HepG2 (cell line): ENCODE results near the gene IPP. TPM values are rescaled to one million over a fixed set of nuclear protein-coding genes. Genes with fewer than 3 reads are reported as not detected.

Source experiments
- ELF3 ChIP-seq: IDR thresholded peaks from 2 replicates; pipeline ENCODE4 v1.6.1; 2016; ENCODE audit warnings: missing genetic modification reagents, missing compliant biosample characterization
- GFI1 ChIP-seq: sonication (generic); formaldehyde crosslinking; IDR thresholded peaks from 2 replicates; pipeline ENCODE4 v1.5.0; 2020; ENCODE audit warnings: missing genetic modification reagents, mild to moderate bottlenecking, borderline replicate concordance
- IKZF1 ChIP-seq: fragments of 450-650 bp; IDR thresholded peaks from 2 replicates; pipeline ENCODE4 v1.7.1; 2016
- MED8 ChIP-seq: sonication (generic); formaldehyde crosslinking; IDR thresholded peaks from 2 replicates; pipeline ENCODE4 v1.8.1; 2023; ENCODE audit warnings: mild to moderate bottlenecking, missing genetic modification reagents; ENCODE audit not compliant: insufficient replicate concordance
- NFATC3 ChIP-seq: sonication (generic); formaldehyde crosslinking; IDR thresholded peaks from 2 replicates; pipeline ENCODE4 v1.5.1; 2020; ENCODE audit warnings: mild to moderate bottlenecking, missing genetic modification reagents
- RBM39 ChIP-seq: fragments of 200-400 bp; formaldehyde crosslinking; IDR thresholded peaks from one replicate; pipeline ENCODE4 v1.6.1; 2018; ENCODE audit warnings: antibody characterized with exemption, mild to moderate bottlenecking, low read depth, low read length; ENCODE audit not compliant: poor library complexity, severe bottlenecking
- SATB2 ChIP-seq: sonication (generic); formaldehyde crosslinking; IDR thresholded peaks from 2 replicates; pipeline ENCODE4 v1.5.0; 2020; ENCODE audit warnings: missing genetic modification reagents
- SNAI1 ChIP-seq: sonication (generic); formaldehyde crosslinking; IDR thresholded peaks from 2 replicates; pipeline ENCODE4 v1.5.0; 2020; ENCODE audit warnings: mild to moderate bottlenecking, missing genetic modification reagents, borderline replicate concordance
- SRSF9 ChIP-seq: fragments of 200-400 bp; formaldehyde crosslinking; IDR thresholded peaks from 2 replicates; pipeline ENCODE4 v1.6.1; 2018; ENCODE audit warnings: borderline replicate concordance, mild to moderate bottlenecking, low read depth, low read length; ENCODE audit not compliant: insufficient read depth, poor library complexity, severe bottlenecking
- TOPORS ChIP-seq: sonication (generic); formaldehyde crosslinking; IDR thresholded peaks from 2 replicates; pipeline ENCODE4 v1.8.0; 2023; ENCODE audit warnings: mild to moderate bottlenecking, missing genetic modification reagents
- ZBTB7A ChIP-seq: sonication (generic); formaldehyde crosslinking; IDR thresholded peaks from 2 replicates; pipeline ENCODE4 v1.8.0; 2022; ENCODE audit warnings: mild to moderate bottlenecking, missing genetic modification reagents
- ZMAT3 ChIP-seq: sonication (generic); formaldehyde crosslinking; conservative IDR thresholded peaks from 2 replicates; pipeline ENCODE4 v1.7.0; 2021; ENCODE audit warnings: missing genetic modification reagents
- ZNF124 ChIP-seq: sonication (generic); formaldehyde crosslinking; IDR thresholded peaks from 2 replicates; pipeline ENCODE4 v1.4.0; 2020; ENCODE audit warnings: missing genetic modification reagents
- ZNF138 ChIP-seq: sonication (generic); formaldehyde crosslinking; IDR thresholded peaks from 2 replicates; pipeline ENCODE4 v1.5.0; 2020; ENCODE audit warnings: mild to moderate bottlenecking, low read depth, missing genetic modification reagents
- ZNF160 ChIP-seq: sonication (generic); formaldehyde crosslinking; IDR thresholded peaks from 2 replicates; pipeline ENCODE4 v1.8.0; 2022; ENCODE audit warnings: mild to moderate bottlenecking, inconsistent platforms, missing genetic modification reagents
- ZNF232 ChIP-seq: sonication (generic); formaldehyde crosslinking; IDR thresholded peaks from 2 replicates; pipeline ENCODE4 v1.4.0; 2020; ENCODE audit warnings: missing genetic modification reagents, borderline replicate concordance
- ZNF264 ChIP-seq: sonication (generic); formaldehyde crosslinking; IDR thresholded peaks from 2 replicates; pipeline ENCODE4 v1.4.0; 2020; ENCODE audit warnings: missing genetic modification reagents
- ZNF292 ChIP-seq: sonication (generic); formaldehyde crosslinking; IDR thresholded peaks from 2 replicates; pipeline ENCODE4 v1.8.1; 2022; ENCODE audit warnings: mild to moderate bottlenecking, low read depth, missing genetic modification reagents, borderline replicate concordance
- ZNF543 ChIP-seq: sonication (generic); formaldehyde crosslinking; IDR thresholded peaks from 2 replicates; pipeline ENCODE4 v1.4.0; 2020; ENCODE audit warnings: mild to moderate bottlenecking, missing genetic modification reagents
- ZNF773 ChIP-seq: sonication (generic); formaldehyde crosslinking; IDR thresholded peaks from 2 replicates; pipeline ENCODE4 v1.4.0; 2020; ENCODE audit warnings: missing genetic modification reagents, borderline replicate concordance
- polyA plus RNA-seq, 8 experiments: library from polyadenylated mRNA; depleted of rRNA in 3 of 8; stranded (reverse) in 7 of 8; unstranded in 1 of 8; fragments of >200 nt; fragmentation: Illumina TruSeq in 4 of 8; extraction: Trizol in 4 of 8; gene quantifications; 2 replicates each; pipeline versions ENCODE4 v1.2.1 to v1.2.3, GENCODE V29; 2011 to 2016; ENCODE audit warnings: low read depth in 4 of 8, missing spikeins in 1 of 8, mixed read lengths in 1 of 8; ENCODE audit not compliant: insufficient read depth in 1 of 8
- total RNA-seq, 5 experiments: library from RNA; depleted of rRNA; stranded (reverse); fragments of >200 nt; fragmentation: Illumina TruSeq; extraction: Trizol; gene quantifications; 2 replicates each; pipeline ENCODE4 v1.2.3, GENCODE V29; 2016; ENCODE audit warnings: low read depth in 1 of 5
- TF ChIP-seq, protein P1 (sequence below): sonication (generic); formaldehyde crosslinking; IDR thresholded peaks from 2 replicates; pipeline ENCODE4 v1.5.0; 2020; ENCODE audit warnings: mild to moderate bottlenecking, missing genetic modification reagents, borderline replicate concordance
- TF ChIP-seq, protein P2 (sequence below): sonication (generic); formaldehyde crosslinking; IDR thresholded peaks from 2 replicates; pipeline ENCODE4 v1.9.0; 2021; ENCODE audit warnings: missing genetic modification reagents, borderline replicate concordance

The IPP gene
- total and polyA plus RNA-seq, 2 of the 13 experiments (the other 11 are each of a cell fraction or from before 2014, with no cell fraction given), result 3.0 to 9.7 TPM

DNA sequence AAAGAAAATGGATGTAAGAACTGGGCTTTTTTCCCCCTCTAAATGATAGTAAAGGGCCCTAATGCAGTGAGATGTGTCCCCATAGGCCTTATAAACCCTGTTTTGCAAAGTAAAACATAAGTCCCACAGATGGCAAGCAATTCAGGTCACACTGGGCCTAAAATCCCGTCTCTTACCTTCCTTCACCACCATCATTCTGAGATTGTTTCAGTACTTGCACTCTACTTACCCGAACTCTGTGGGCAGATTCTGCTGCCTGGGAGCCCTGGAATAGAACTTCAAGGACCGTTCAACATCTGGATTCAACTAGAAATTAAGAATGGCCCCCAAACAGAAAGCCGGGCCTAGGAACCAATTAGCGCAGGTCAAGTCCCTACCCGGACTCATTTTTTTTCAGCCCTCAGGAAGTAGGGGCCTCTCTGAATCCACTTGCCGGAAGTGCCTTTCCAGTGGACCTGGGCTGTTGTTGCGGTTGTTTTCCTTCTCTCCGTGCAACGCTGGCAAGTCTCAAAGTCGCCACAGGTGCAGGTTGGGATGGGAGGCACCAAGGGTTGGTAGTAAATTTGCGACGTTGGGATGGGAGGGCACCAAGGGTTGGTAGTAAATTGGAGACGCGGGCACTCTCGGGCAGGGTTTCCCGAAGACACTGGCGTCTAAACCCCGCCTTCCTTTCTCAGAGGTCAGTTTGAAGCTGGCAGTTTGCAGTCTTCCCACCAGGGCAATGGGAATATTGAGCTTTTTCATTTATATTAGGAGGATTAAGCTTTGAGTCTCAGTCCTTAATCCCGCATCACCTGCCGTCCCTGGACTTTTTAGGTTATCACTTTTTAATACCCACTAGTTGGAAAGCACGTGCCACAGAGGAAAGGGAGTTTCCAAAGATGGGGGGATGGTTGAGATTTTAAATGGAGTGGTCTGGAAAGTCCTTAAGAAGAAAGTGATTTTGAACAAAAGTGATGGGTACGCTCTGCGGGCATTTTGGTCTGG is 62.4 kb downstream of the IPP start, which contains the start of gene TMEM69 (continued):
- TF ChIP-seq GFI1 (CRISPR knock-in tag), result no peak
- TF ChIP-seq ZNF773 (CRISPR knock-in tag), result no peak
- TF ChIP-seq ZBTB7A (CRISPR knock-in tag), result no peak
- TF ChIP-seq, protein P1, sequence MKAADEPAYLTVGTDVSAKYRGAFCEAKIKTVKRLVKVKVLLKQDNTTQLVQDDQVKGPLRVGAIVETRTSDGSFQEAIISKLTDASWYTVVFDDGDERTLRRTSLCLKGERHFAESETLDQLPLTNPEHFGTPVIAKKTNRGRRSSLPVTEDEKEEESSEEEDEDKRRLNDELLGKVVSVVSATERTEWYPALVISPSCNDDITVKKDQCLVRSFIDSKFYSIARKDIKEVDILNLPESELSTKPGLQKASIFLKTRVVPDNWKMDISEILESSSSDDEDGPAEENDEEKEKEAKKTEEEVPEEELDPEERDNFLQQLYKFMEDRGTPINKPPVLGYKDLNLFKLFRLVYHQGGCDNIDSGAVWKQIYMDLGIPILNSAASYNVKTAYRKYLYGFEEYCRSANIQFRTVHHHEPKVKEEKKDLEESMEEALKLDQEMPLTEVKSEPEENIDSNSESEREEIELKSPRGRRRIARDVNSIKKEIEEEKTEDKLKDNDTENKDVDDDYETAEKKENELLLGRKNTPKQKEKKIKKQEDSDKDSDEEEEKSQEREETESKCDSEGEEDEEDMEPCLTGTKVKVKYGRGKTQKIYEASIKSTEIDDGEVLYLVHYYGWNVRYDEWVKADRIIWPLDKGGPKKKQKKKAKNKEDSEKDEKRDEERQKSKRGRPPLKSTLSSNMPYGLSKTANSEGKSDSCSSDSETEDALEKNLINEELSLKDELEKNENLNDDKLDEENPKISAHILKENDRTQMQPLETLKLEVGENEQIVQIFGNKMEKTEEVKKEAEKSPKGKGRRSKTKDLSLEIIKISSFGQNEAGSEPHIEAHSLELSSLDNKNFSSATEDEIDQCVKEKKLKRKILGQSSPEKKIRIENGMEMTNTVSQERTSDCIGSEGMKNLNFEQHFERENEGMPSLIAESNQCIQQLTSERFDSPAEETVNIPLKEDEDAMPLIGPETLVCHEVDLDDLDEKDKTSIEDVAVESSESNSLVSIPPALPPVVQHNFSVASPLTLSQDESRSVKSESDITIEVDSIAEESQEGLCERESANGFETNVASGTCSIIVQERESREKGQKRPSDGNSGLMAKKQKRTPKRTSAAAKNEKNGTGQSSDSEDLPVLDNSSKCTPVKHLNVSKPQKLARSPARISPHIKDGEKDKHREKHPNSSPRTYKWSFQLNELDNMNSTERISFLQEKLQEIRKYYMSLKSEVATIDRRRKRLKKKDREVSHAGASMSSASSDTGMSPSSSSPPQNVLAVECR (CRISPR knock-in tag), result peak; percentile 78
- TF ChIP-seq TOPORS (CRISPR knock-in tag), result no peak
- TF ChIP-seq ZNF543, result no peak
- TF ChIP-seq ZNF138 (CRISPR knock-in tag), result no peak
- peak; percentile 58; the same call in 1 of the 2 replicates for TF ChIP-seq ELF3 (CRISPR knock-in tag)
- TF ChIP-seq, protein P2, sequence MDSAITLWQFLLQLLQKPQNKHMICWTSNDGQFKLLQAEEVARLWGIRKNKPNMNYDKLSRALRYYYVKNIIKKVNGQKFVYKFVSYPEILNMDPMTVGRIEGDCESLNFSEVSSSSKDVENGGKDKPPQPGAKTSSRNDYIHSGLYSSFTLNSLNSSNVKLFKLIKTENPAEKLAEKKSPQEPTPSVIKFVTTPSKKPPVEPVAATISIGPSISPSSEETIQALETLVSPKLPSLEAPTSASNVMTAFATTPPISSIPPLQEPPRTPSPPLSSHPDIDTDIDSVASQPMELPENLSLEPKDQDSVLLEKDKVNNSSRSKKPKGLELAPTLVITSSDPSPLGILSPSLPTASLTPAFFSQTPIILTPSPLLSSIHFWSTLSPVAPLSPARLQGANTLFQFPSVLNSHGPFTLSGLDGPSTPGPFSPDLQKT (CRISPR knock-in tag), result no peak
- TF ChIP-seq MED8 (CRISPR knock-in tag), result peak; percentile 23
- 0 out of 2 replicates have a peak, but pooled peaks have one; percentile 39 for TF ChIP-seq SNAI1 (CRISPR knock-in tag)
- no peak for TF ChIP-seq SRSF9
- peak; percentile 38; the same call in 1 of the 2 replicates for TF ChIP-seq SATB2
- TF ChIP-seq NFATC3 (CRISPR knock-in tag), result no peak; the same call in 1 of the 2 replicates
- TF ChIP-seq RBM39, result peak; percentile 69
- TF ChIP-seq ZNF264 (CRISPR knock-in tag), result no peak
- TF ChIP-seq ZMAT3, result 0 out of 2 replicates have a peak, but pooled peaks have one; percentile 48
- TF ChIP-seq ZNF124 (CRISPR knock-in tag), result peak; percentile 83; the same call in 1 of the 2 replicates
- no peak for TF ChIP-seq IKZF1
- peak; percentile 40 for TF ChIP-seq ZNF232
- no peak; the same call in 1 of the 2 replicates for TF ChIP-seq ZNF292 (CRISPR knock-in tag)
- 0 out of 2 replicates have a peak, but pooled peaks have one; percentile 55 for TF ChIP-seq ZNF160
